Keratinocyte (primary cell): ENCODE results near the gene METTL27. TPM values are rescaled to one million over a fixed set of nuclear protein-coding genes. Genes with fewer than 3 reads are reported as not detected.

Source experiments
- DNase-seq: peaks from one replicate; pipeline ENCODE4 v3.0.0-alpha.2; 2011; ENCODE audit warnings: low read depth, missing footprints, low spot score
- FAIRE-seq: peaks from 2 replicates; lab custom pipeline; 2011; peaks lifted over from hg19 to GRCh38; lab: Jason Lieb, UNC
- H2AFZ ChIP-seq: 2 replicates; pipeline ENCODE4 v1.6.0; 2012; ENCODE audit warnings: low read length, control low read depth, inconsistent platforms; ENCODE audit not compliant: control insufficient read depth
- H3K27ac ChIP-seq: 2 replicates; pipeline ENCODE4 v1.5.1; 2011; ENCODE audit warnings: low read length; ENCODE audit not compliant: control insufficient read depth, insufficient read depth
- H3K27me3 ChIP-seq: 3 replicates; pipeline ENCODE4 v1.6.0; 2011; ENCODE audit warnings: low read length; ENCODE audit not compliant: control insufficient read depth, insufficient read depth; ENCODE audit errors: extremely low read depth
- H3K36me3 ChIP-seq, 2 experiments: 2 replicates in 1 of 2; 3 replicates in 1 of 2; pipeline ENCODE4 v1.5.1; 2011; ENCODE audit warnings: low read length in 2 of 2, mild to moderate bottlenecking in 1 of 2; ENCODE audit not compliant: control insufficient read depth in 2 of 2, insufficient read depth in 2 of 2; ENCODE audit errors: extremely low read depth in 1 of 2
- H3K4me1 ChIP-seq: 3 replicates; pipeline ENCODE4 v1.5.1; 2011; ENCODE audit warnings: low read length; ENCODE audit not compliant: control insufficient read depth, insufficient read depth; ENCODE audit errors: extremely low read depth
- H3K4me2 ChIP-seq: 3 replicates; pipeline ENCODE4 v1.6.0; 2011; ENCODE audit warnings: low read depth, low read length; ENCODE audit not compliant: control insufficient read depth, insufficient read depth; ENCODE audit errors: extremely low read depth
- H3K4me3 ChIP-seq, 3 experiments: fragments of 200-600 bp in 1 of 3; sonication (generic) in 1 of 3; 2 replicates in 2 of 3; 3 replicates in 1 of 3; pipeline ENCODE4 v1.5.1; 2011 to 2016; ENCODE audit warnings: low read length in 3 of 3, mild to moderate bottlenecking in 3 of 3, control low read depth in 2 of 3, inconsistent platforms in 1 of 3, low read depth in 1 of 3, mixed read lengths in 1 of 3, mixed run types in 1 of 3, moderate library complexity in 1 of 3; ENCODE audit not compliant: control insufficient read depth in 2 of 3, insufficient read depth in 2 of 3; ENCODE audit errors: extremely low read depth in 1 of 3
- H3K79me2 ChIP-seq: 2 replicates; pipeline ENCODE4 v1.6.0; 2012; ENCODE audit warnings: low read length; ENCODE audit not compliant: control insufficient read depth, insufficient read depth
- H3K9ac ChIP-seq: 3 replicates; pipeline ENCODE4 v1.6.0; 2011; ENCODE audit warnings: low read length; ENCODE audit not compliant: control insufficient read depth, insufficient read depth; ENCODE audit errors: extremely low read depth
- H3K9me1 ChIP-seq: 3 replicates; pipeline ENCODE4 v1.6.0; 2011; ENCODE audit warnings: low read length; ENCODE audit not compliant: control insufficient read depth, insufficient read depth; ENCODE audit errors: extremely low read depth
- H3K9me3 ChIP-seq: 2 replicates; pipeline ENCODE4 v1.5.1; 2012; ENCODE audit warnings: low read depth, low read length; ENCODE audit not compliant: control insufficient read depth
- H4K20me1 ChIP-seq: 3 replicates; pipeline ENCODE4 v1.6.0; 2011; ENCODE audit warnings: low read length; ENCODE audit not compliant: control insufficient read depth, insufficient read depth; ENCODE audit errors: extremely low read depth
- EZH2 ChIP-seq: IDR thresholded peaks from one replicate; pipeline ENCODE4 v1.6.1; 2012; ENCODE audit warnings: inconsistent platforms, mild to moderate bottlenecking, low read length, moderate library complexity
- dilution Hi-C: fragments of 300-500 bp; cut with MboI; formaldehyde crosslinking; loops from one replicate; pipeline ENCODE4 v1.7.0; 2020; ENCODE audit warnings: low sequenced_read_pairs; ENCODE audit not compliant: extremely low pct_ligation_motif_present
- polyA minus RNA-seq, 3 experiments: library from RNA; depleted of rRNA, polyadenylated mRNA; stranded (reverse); fragments of >200 nt; gene quantifications; 1 replicate in 1 of 3; 2 replicates in 1 of 3; 3 replicates in 1 of 3; pipeline ENCODE4 v1.2.3, GENCODE V29; 2011
- polyA plus RNA-seq, 5 experiments: library from polyadenylated mRNA; depleted of rRNA in 3 of 5; stranded (reverse) in 3 of 5; stranded (forward) in 1 of 5; unstranded in 1 of 5; fragments of >200 nt; gene quantifications; 1 replicate in 1 of 5; 2 replicates in 3 of 5; 3 replicates in 1 of 5; pipeline versions ENCODE4 v1.2.1 to v1.2.3, GENCODE V29; 2011 to 2012; ENCODE audit warnings: missing spikeins in 2 of 5, low read depth in 1 of 5, low replicate concordance in 1 of 5
- TF ChIP-seq, protein P1 (sequence below), 3 experiments: IDR thresholded peaks in 1 of 3; conservative IDR thresholded peaks in 1 of 3; optimal IDR thresholded peaks in 1 of 3; 2 replicates in 2 of 3; 3 replicates in 1 of 3; pipeline versions ENCODE3 to v1.5.1; 2011; ENCODE audit warnings: low read length in 3 of 3, mild to moderate bottlenecking in 3 of 3, moderate library complexity in 2 of 3, control low read depth in 1 of 3, inconsistent platforms in 1 of 3; ENCODE audit not compliant: insufficient read depth in 2 of 3; ENCODE audit errors: extremely low read depth in 1 of 3

Gene METTL27, protein sequence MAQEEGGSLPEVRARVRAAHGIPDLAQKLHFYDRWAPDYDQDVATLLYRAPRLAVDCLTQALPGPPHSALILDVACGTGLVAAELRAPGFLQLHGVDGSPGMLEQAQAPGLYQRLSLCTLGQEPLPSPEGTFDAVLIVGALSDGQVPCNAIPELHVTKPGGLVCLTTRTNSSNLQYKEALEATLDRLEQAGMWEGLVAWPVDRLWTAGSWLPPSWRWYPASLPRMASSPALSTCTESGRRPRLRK
- polyA plus RNA-seq (0.90 to 1.4 TPM (median 0.97 TPM) in 3 replicates), polyA minus RNA-seq (0.69 to 1.2 TPM (median 1.2 TPM) in 3 replicates)
- not detected for polyA plus RNA-seq (2011; ENCODE audit: low read depth)
- 0.29 and 1.1 TPM in 2 replicates for polyA plus RNA-seq (2011; cell fraction: cytosol; rRNA removed)
- 1.5 and 1.8 TPM in 2 replicates for polyA plus RNA-seq (2011; cell fraction: nucleus; rRNA removed)
- polyA plus RNA-seq (2012; ENCODE audit: low replicate concordance): 0.90 and 2.2 TPM in 2 replicates
- polyA minus RNA-seq (2011; cell fraction: cytosol; rRNA and poly(A)+ RNA removed): not detected
- polyA minus RNA-seq (2011; cell fraction: nucleus; rRNA and poly(A)+ RNA removed): 1.1 and 1.3 TPM in 2 replicates

DNA sequence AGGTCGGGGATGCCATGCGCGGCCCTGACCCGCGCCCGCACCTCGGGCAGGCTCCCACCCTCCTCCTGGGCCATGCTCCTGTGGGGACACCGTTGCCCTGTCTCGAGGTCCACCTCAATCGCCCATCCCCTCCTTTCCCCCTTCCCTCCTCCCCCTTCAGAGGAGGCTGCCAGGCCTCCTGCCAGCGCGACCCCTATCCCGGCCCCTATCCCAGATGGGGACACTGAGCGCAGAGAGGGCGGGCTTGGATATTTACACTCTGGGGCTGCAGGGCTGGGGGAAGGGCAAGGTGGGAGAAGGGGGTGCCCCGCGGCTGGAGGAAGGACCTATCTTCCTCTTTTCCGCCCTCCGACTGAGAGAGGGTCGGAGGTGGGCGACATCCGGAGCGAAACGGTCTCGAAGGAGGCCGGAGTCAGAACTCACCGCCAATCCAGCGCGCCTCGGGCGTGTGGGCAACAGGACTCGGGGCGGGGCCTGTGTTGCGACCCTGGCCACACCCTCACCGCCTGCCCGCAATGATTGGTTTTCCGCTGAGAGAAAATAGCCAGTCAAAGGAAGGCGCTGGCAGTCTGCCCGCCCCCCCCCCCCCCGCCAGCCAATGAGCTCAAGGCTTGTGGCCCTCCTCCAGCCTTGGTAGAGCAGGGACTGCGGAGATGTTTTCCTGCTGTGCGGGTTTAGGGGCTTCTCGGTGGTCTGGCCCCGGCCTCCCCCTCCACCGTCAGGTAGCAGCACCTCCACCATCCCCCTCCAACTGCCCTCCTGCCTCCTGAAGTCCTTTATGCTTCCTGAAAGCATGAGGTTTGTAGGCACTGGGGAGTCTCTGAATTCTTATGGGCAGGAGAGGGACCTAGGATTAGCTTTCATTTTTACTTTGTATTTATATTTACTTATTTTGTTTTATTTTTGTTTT is at the start of gene METTL27:
Gene METTL27 (minus strand): TSS at position 450 of the 910 bp plus-strand sequence. CDS start 376 bp downstream, at position 74.
- Histone ChIP-seq H4K20me1 (no peaks in the 10 kb centered on the region), H2AFZ (peak within 1 kb of the TSS; percentile 91), H3K4me3 (peak within 1 kb of the TSS; percentile 52 to 82 (median 80)), H3K27ac (peak within 1 kb of the TSS; percentile 78), H3K4me2 (peak within 1 kb of the TSS; percentile 88), H3K9me3 (no peaks in the 10 kb centered on the region), H3K9ac (peak within 1 kb of the TSS; percentile 87), H3K9me1 (no peaks in the 10 kb centered on the region), H3K4me1 (peaks cover 40% of the 10 kb centered on the region), H3K27me3 (no peaks in the 10 kb centered on the region), H3K79me2 (no peaks in the 10 kb centered on the region), H3K36me3 (peaks cover 0 to 4% of the 10 kb centered on the region in 2 experiments)
- FAIRE-seq (no peak), DNase-seq (no peak)
- dilution Hi-C loops: no loop called here
- TF ChIP-seq, protein P1, sequence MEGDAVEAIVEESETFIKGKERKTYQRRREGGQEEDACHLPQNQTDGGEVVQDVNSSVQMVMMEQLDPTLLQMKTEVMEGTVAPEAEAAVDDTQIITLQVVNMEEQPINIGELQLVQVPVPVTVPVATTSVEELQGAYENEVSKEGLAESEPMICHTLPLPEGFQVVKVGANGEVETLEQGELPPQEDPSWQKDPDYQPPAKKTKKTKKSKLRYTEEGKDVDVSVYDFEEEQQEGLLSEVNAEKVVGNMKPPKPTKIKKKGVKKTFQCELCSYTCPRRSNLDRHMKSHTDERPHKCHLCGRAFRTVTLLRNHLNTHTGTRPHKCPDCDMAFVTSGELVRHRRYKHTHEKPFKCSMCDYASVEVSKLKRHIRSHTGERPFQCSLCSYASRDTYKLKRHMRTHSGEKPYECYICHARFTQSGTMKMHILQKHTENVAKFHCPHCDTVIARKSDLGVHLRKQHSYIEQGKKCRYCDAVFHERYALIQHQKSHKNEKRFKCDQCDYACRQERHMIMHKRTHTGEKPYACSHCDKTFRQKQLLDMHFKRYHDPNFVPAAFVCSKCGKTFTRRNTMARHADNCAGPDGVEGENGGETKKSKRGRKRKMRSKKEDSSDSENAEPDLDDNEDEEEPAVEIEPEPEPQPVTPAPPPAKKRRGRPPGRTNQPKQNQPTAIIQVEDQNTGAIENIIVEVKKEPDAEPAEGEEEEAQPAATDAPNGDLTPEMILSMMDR (optimal IDR thresholded peaks at IDR 0.05 in 1 of 3, IDR thresholded peaks at IDR 0.05 in 1 of 3, conservative IDR thresholded peaks at IDR 0.05 in 1 of 3; ENCODE audit: extremely low read depth in 1 of 3, insufficient read depth in 2 of 3, low read length in 3 of 3): no peak
- no peak for TF ChIP-seq EZH2

DNA sequence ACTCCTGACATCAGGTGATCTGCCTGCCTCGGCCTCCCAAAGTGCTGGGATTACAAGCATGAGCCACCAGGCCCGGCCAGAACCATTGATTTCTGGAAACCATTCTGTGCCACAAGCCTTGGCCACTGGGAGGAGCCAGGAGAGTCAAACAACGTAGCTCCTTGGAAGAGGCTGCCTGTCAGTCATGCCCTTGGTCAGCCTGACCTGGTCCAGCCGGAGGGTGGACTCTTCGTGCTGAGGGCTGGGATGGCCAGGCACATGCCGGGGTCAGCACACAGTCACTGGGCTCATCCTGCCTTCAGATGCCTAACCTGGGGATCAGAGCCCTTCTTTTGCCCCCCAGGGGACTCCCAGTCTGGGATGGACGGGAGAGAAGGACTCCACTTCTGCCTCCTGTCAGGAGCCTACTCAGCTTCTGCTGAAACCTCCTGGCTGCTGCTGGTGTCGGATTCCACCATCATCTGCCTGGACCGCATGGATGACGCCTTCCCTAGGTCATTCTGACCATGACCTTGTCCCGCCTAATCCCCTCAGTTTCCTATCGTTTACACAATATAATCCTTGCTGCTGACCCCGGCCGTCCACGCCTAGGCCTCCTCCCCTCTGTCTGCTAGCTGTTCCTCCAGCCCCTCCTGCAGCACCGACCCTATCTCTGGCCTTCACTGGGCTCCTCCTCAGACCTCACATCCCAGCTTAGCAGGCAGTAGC is 49.0 kb upstream of the METTL27 start:
- Histone ChIP-seq H3K4me1 (peaks cover 3% of the 10 kb centered on the region), H3K9me1 (no peaks in the 10 kb centered on the region), H3K79me2 (no peaks in the 10 kb centered on the region), H3K4me2 (no peak overlapping the region), H2AFZ (no peak overlapping the region), H3K9me3 (no peaks in the 10 kb centered on the region), H3K27me3 (peaks cover 22% of the 10 kb centered on the region), H4K20me1 (no peaks in the 10 kb centered on the region), H3K27ac (no peak overlapping the region), H3K4me3 (no peak overlapping the region), H3K36me3 (no peaks in the 10 kb centered on the region), H3K9ac (no peak overlapping the region)
- FAIRE-seq (no peak), DNase-seq (no peak)
- dilution Hi-C loops: no loop called here
- TF ChIP-seq EZH2: no peak
- TF ChIP-seq, protein P1 (optimal IDR thresholded peaks at IDR 0.05 in 1 of 3, IDR thresholded peaks at IDR 0.05 in 1 of 3, conservative IDR thresholded peaks at IDR 0.05 in 1 of 3; ENCODE audit: extremely low read depth in 1 of 3, insufficient read depth in 2 of 3, low read length in 3 of 3): peak in 2 of 3 experiments; percentile 13 to 15
